Measurements from ENCODE around the gene CLCN3. TPM values are rescaled to one million over a fixed set of nuclear protein-coding genes. Genes with fewer than 3 reads are reported as not detected.

CLCN3 gene
- total and polyA plus RNA-seq, 9 donors: 11.8 to 38.5 (median 29.6) TPM

DNA sequence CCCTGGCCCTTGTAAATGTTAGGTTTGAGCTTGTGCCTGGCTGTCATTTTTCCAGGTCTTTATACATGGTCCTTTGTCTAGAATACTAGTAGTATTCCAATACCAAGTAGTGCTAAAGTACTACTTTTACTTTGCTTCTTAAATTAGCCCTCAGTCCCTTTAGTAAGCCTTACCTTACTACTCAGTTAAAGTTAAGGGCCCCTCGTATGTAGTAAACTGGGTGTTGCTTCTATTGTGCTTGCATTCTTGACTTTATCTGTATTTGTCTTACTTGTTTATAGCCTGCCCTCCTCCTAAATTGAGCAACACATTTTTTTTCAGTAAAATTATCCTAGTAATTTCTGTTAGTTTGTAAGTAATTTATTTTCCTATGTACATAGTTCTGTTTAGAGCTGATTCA is 25.2 kb downstream of the CLCN3 start:
- 51 to 59% (median 52%) methylated on average over 1 of the region's 1 CpG for WGBS, 3 donors
- no peak for TF ChIP-seq CTCF (IDR thresholded peaks at IDR 0.05)
- no peak for TF ChIP-seq POLR2A (IDR thresholded peaks at IDR 0.05)
- no peak for TF ChIP-seq EP300 (IDR thresholded peaks at IDR 0.05)
- no peak overlapping the region for H3K27ac ChIP-seq
- intact Hi-C loops (cut with DNase I): no loop called here
- no peaks in the 10 kb centered on the region for H3K36me3 ChIP-seq
- H3K4me1 ChIP-seq (ENCODE audit: insufficient read depth): no peaks in the 10 kb centered on the region
- no peak for DNase-seq
- H3K9me3 ChIP-seq: no peaks in the 10 kb centered on the region
- H3K27me3 ChIP-seq: no peaks in the 10 kb centered on the region
- H3K4me3 ChIP-seq: no peak overlapping the region

- no peaks in the 10 kb centered on the region for H3K4me1 ChIP-seq (ENCODE audit: insufficient read depth)
- 92 to 93% (median 92%) methylated on average over 7 of the region's 7 CpGs for WGBS, 3 donors
- intact Hi-C loops (cut with DNase I): no loop called here
- no peaks in the 10 kb centered on the region for H3K9me3 ChIP-seq
- H3K36me3 ChIP-seq: no peaks in the 10 kb centered on the region
- no peaks in the 10 kb centered on the region for H3K27me3 ChIP-seq
- DNase-seq: no peak
- no peak for TF ChIP-seq EP300 (IDR thresholded peaks at IDR 0.05)
- TF ChIP-seq CTCF (IDR thresholded peaks at IDR 0.05): no peak
- TF ChIP-seq POLR2A (IDR thresholded peaks at IDR 0.05): no peak
- H3K27ac ChIP-seq: no peak overlapping the region
- H3K4me3 ChIP-seq: no peak overlapping the region
Observed at GRCh38 chr4:169649545-169650226, 29.3 kb downstream of the CLCN3 start.

GRCh38 chr4:169650227-169650936 is 30.0 kb downstream of the CLCN3 start:
- Histone ChIP-seq H3K27ac (no peak overlapping the region), H3K4me3 (no peak overlapping the region), H3K4me1 (ENCODE audit: insufficient read depth) (no peaks in the 10 kb centered on the region), H3K9me3 (no peaks in the 10 kb centered on the region), H3K36me3 (no peaks in the 10 kb centered on the region), H3K27me3 (no peaks in the 10 kb centered on the region)
- DNase-seq: no peak
- TF ChIP-seq EP300 (IDR thresholded peaks at IDR 0.05) (no peak), CTCF (IDR thresholded peaks at IDR 0.05) (no peak), POLR2A (IDR thresholded peaks at IDR 0.05) (no peak)
- intact Hi-C loops (cut with DNase I): no loop called here
- WGBS, 3 donors: 77 to 89% (median 82%) methylated on average over 3 of the region's 3 CpGs

DNA sequence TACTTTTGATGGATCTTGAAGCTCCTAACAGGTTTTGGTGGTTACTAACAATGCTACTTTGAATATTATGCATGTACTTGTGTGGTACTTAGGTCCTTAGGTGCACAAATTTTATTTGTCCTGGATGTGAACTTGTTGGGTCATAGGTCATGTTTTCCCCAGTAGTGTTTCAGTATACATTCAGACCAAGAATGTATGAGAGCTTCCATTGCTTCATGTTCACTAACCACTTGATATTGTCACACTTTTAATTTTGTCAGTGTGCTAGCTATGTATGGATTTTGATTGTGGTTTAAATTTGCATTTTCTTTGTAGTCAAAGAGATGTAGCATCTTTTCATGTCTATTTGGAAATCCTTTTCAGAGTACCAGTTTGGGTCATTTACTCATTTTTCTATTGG is 32.2 kb downstream of the CLCN3 start:
- Histone ChIP-seq H3K27ac (no peak overlapping the region), H3K4me3 (no peak overlapping the region), H3K9me3 (no peaks in the 10 kb centered on the region), H3K4me1 (ENCODE audit: insufficient read depth) (no peaks in the 10 kb centered on the region), H3K27me3 (no peaks in the 10 kb centered on the region), H3K36me3 (no peaks in the 10 kb centered on the region)
- intact Hi-C loops (cut with DNase I): no loop called here
- TF ChIP-seq EP300 (IDR thresholded peaks at IDR 0.05) (no peak), POLR2A (IDR thresholded peaks at IDR 0.05) (no peak), CTCF (IDR thresholded peaks at IDR 0.05) (no peak)
- DNase-seq: no peak
